SH-SY5Y (cell line): Measurements from ENCODE around the gene LIMA1.

Experiments used
- GATA2 ChIP-seq: IDR thresholded peaks from 2 replicates; pipeline ENCODE4 v1.6.1; 2011; ENCODE audit warnings: mild to moderate bottlenecking, low read depth, low read length
- GATA3 ChIP-seq: IDR thresholded peaks from 2 replicates; pipeline ENCODE4 v1.6.1; 2011; ENCODE audit warnings: low read depth, mild to moderate bottlenecking, low read length, moderate library complexity

Gene LIMA1

DNA sequence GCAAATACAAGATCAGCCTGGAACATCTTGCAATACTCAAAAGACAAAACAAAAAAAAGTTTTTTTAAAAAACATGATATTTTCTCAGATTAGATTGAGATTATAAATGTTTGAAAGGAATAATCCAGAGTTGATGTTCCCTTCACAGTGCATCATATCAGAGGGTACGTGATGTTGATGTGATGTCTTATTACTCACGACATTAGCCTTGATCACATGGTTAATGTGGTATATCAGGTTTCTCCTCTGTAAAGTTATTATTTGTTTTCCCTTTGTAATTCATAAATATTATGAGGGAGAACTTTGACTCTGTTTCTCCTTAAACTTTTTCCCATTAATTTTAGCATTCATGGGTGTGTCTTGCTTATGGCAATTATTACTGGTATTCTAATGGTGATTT is 26.6 kb downstream of the LIMA1 start:
- TF ChIP-seq GATA2 (no peak), GATA3 (no peak)

DNA sequence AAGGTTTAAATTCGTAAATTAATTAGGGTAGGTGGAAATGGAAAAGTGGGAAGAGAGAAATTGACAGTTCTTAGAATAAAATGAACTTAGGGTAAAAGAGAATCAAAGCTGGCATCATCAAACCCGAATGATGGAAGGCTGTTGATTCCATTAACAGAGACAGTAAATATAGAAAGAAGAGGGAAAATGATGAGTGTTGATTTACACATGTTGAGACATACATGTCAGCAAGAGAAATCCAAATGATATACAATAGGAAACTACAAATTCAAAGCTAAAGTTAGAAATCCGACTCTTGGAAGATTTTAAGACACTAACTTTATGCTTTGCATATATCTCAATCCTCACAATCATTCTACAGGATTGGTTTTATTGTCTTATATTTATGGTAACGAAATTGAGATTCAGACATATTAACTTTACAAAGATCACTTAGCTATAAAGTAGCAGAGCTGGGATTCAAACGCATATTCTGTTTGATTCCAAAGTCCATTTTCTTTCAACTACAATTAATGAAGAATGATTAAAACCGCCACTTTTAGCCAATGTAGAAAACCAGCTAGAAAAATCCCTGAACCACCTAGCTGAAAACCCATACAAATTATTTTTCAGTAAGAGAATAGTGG is 30.2 kb downstream of the LIMA1 start:
- TF ChIP-seq GATA2 (no peak), GATA3 (no peak)

DNA sequence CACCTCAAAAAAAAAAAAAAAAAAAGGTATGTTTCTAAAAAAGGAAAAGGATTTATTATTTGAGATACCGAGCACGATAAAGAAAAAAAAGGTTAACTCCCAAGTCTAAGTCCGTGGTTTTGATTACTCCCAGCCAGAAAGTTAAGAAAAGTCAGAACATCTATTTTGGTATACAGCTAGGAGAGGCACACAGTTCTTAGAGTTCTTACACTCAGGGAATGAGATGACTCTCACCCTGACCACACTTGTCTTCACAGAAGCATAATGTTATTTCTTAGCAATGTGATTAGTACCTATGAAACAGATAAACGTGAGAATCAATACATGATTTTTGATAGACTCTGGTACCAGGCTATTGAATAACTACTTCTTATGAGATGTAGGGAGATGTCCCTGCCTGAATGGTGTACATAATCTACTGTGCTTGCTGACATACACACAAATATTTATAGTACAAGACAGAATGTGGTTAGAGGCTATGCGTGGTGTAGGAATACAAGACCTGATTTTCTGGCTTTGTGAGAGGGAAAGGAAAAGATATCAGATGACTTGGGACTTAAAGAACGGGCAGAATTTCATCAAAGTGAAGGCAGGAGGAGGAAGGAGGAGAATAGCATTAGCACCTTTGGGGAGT is 31.6 kb downstream of the LIMA1 start:
- TF ChIP-seq GATA3 (no peak), GATA2 (no peak)

DNA sequence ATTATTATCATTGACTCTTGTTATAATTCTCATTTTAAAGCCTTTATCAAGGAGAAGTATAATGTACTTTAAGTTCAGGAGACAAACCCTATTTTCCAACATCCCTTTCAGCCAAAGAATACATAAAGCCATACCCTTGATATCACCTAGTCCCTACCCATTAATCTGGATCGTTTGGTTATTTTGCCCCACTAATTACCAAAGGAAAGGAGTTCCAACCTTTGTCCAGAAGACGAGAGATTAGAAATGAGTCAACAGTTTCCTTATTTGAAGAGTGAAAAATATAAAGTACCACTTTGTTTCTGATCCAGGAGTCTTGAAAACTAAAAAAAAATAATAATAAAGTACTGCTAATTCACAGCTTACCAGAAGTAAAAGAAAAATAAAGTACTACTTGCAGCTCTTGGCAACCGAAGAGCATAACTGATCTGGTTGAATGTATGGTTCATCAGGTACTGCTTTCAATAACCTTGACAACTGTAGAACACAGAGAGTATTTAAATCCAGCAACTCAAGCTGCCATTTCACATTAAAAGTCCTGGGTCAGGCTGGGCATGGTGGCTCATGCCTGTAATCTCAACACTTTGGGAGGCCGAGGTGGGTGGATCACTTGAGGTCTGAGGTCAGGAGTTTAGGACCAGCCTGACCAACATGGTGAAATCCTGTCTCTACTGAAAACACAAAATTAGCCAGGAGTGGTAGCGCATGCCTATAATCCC is 33.7 kb downstream of the LIMA1 start:
- TF ChIP-seq GATA2 = no peak
- TF ChIP-seq GATA3 = no peak

- TF ChIP-seq GATA2 = no peak
- no peak for TF ChIP-seq GATA3
These were observed 34.4 kb downstream of the LIMA1 start for GRCh38 chr12:50248883-50249282.

GRCh38 chr12:50248411-50248810 is 34.9 kb downstream of the LIMA1 start:
- no peak for TF ChIP-seq GATA2
- TF ChIP-seq GATA3 = no peak

DNA sequence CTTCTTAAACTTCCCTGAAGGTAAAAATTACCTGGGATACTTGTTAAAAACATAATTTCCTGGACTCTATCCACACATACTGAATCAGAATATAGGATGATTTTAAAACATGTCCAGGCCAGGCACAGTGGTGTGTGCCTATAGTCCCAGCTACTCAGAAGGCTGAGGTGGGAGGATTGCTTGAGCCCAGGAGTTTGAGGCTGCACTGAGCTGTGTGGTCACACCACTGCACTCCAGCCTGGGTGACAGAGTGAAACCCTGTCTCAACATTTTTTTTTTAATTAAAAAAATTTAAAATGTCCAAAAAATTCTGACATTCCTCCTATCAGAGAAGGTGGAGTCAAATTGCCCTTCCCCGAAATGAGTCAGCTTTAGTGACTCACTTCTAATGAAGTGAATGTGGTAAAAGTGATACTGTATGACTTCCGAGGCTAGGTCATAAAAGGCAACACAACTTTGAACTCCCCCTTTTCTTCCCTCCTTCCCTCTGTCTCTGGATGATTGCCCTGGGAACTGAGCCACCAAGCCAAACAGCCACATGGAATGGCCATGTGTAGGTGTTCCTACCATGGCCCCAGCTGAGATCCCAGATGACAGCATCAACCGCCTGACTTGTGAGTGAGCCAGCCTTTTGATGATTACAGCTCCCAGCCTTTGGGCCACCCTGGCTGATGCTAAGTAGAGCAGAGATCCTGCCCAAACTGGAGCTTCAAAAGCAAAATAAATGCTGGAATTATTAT is 36.3 kb downstream of the LIMA1 start:
- TF ChIP-seq GATA3 (no peak), GATA2 (no peak)

DNA sequence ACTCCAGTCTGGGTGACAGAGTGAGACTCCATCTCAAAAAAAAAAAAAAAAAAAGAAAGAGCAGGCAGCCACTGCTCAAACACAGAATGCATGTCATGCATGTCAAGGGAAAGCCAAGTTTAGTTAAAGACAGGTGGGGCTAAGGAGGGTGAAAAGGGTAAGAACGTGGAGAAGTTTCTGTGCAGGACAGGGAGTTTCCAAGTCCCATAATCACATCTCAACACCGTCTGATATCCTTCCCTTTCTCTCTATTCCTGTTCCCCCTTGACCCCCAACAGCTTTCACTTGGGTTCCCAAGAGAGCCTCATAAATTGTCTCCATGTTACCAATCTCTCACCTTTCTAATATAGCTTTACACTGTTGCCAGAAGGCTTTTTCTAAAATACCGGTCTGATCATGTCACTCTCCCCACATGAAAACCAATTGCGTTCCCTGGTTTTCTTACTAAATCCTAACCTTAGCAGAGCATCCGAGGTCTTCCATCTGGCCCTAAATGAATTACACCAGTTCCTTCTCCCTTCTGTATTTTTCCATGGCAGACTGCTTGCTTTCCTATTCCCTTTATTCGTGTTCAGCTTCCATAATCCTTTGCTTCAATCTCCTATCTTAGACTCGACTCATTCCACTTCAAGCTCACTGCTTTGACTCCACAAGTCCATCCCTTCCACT is 37.0 kb downstream of the LIMA1 start:
- TF ChIP-seq GATA2 (no peak), GATA3 (no peak)

DNA sequence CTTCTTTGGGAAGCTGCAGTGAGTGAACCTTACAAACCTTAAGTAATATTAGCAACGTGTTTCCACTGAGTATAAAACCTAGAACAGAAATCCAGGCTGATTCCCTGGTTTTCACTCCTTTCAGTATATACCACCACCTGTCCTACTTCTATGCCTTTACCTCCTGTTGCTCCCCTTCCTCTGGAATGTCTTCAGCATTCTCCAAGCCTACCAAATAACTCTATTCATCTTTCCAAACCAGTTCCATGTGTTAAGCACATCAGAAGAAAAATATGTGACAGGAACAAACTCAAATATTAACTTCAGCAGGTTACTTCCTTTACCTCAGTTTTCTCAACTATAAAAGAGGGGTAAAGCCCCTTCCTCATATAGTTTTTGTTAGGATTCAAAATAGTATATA is 39.8 kb downstream of the LIMA1 start:
- TF ChIP-seq GATA3 (no peak), GATA2 (no peak)

DNA sequence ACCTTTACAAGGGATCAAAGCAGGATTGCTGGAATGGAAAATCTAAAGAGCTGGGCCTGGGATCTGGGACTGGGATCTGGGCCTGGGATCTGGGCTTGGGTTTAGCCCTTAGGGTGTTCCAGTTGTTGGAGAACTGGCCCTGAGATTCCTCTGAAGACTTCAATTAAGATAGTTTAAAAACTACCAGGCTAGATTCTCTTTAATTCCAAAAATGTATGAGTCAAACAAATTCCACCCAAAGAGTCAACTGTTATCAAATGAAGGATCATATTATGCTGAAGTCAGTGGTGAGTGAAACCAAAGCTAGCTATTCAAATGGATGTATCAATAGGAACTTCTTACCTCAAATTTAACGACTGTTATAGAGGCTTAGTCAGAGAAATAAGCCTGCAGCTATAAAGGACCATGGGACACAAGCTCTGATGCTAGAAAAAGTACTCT is 40.5 kb downstream of the LIMA1 start:
- TF ChIP-seq GATA3 = no peak
- TF ChIP-seq GATA2 = no peak

DNA sequence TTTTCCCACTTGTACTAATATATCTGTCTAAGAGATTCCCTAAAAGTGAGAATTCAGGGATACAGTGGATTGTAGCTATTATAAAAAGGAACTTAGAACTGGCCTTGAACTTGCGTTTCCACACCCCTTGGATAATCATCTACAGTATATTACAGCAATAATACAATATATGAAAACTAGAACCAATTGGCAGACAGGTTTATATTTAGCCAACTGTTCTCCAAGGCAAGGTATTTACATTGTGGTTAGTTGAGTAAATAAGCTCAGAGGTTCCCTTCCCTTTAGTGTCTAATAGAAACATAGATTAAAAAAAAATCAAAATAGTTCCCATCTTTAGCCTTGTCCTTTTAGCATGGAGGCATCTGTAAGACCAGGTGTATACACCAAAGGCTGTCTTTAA is 42.1 kb downstream of the LIMA1 start:
- TF ChIP-seq GATA2 (no peak), GATA3 (no peak)

DNA sequence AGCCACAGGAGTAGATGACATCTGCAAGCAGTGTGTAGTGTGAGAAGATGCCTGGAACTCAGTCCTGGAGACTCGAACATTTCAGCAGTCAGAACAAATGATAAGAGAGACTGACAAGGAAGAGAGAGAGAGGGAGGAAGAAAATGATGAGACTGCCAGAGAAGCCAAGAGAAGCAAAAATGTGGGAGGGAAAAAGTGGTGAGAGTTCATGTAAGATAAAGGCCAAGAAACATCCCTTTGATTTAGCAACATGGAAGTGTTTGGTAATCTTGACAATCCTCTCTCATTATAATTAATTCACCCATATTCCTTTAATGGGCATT is 42.6 kb downstream of the LIMA1 start:
- TF ChIP-seq GATA3 (no peak), GATA2 (no peak)

GRCh38 chr12:50240096-50240791 is 43.1 kb downstream of the LIMA1 start:
- TF ChIP-seq GATA2 (no peak), GATA3 (no peak)
